GM23338 (cell line): ENCODE results near the gene KIF3B. TPM values are rescaled to one million over a fixed set of nuclear protein-coding genes. Genes with fewer than 3 reads are reported as not detected.

Source experiments
- ATAC-seq: fragments of 200-7000 bp; cut with Tn5 transposase; 3 replicates; pipeline ENCODE4 v1.9.1; 2020
- DNase-seq: peaks from one replicate; pipeline ENCODE4 v3.0.0-alpha.2; 2015; ENCODE audit warnings: low spot score
- H2AFZ ChIP-seq: fragments of 200-600 bp; sonication (generic); 2 replicates; pipeline ENCODE4 v1.8.0; 2016; ENCODE audit warnings: antibody characterized with exemption, mild to moderate bottlenecking, moderate library complexity
- H3F3A ChIP-seq: fragments of 200-600 bp; sonication (generic); replicated peaks from 2 replicates; pipeline ENCODE4 v1.8.0; 2017; ENCODE audit warnings: antibody characterized with exemption, mixed run types, low read depth
- H3K27ac ChIP-seq: fragments of 200-600 bp; sonication (generic); 2 replicates; pipeline ENCODE4 v1.6.1; 2016; ENCODE audit warnings: low read depth
- H3K27me3 ChIP-seq: fragments of 200-600 bp; sonication (generic); 2 replicates; pipeline ENCODE4 v1.8.0; 2016; ENCODE audit warnings: mild to moderate bottlenecking, mixed run types, moderate library complexity; ENCODE audit not compliant: insufficient read depth
- H3K36me3 ChIP-seq: fragments of 200-600 bp; sonication (generic); 2 replicates; pipeline ENCODE4 v1.8.0; 2016; ENCODE audit warnings: mild to moderate bottlenecking; ENCODE audit not compliant: insufficient read depth
- H3K4me1 ChIP-seq: fragments of 200-600 bp; sonication (generic); 2 replicates; pipeline ENCODE4 v1.8.0; 2016; ENCODE audit warnings: mild to moderate bottlenecking, moderate library complexity; ENCODE audit not compliant: insufficient read depth
- H3K4me2 ChIP-seq: fragments of 200-600 bp; sonication (generic); 2 replicates; pipeline ENCODE4 v1.7.1; 2017; ENCODE audit warnings: mixed run types
- H3K4me3 ChIP-seq: fragments of 200-600 bp; sonication (generic); 2 replicates; pipeline ENCODE4 v1.6.1; 2016; ENCODE audit warnings: mixed run types
- H3K79me2 ChIP-seq: fragments of 200-600 bp; sonication (generic); replicated peaks from 2 replicates; pipeline ENCODE4 v1.8.0; 2017; ENCODE audit warnings: mild to moderate bottlenecking; ENCODE audit not compliant: insufficient read depth
- H3K9me2 ChIP-seq: fragments of 200-600 bp; sonication (generic); 2 replicates; pipeline ENCODE4 v1.8.0; 2017; ENCODE audit not compliant: insufficient read depth
- H4K20me1 ChIP-seq: fragments of 200-600 bp; sonication (generic); replicated peaks from 2 replicates; pipeline ENCODE4 v1.8.0; 2017; ENCODE audit warnings: mild to moderate bottlenecking; ENCODE audit not compliant: insufficient read depth
- H3K27ac Mint-ChIP-seq: 2 replicates; pipeline ENCODE4 v1.8.0; 2020; ENCODE audit warnings: inconsistent platforms, mild to moderate bottlenecking, moderate library complexity, mixed read lengths
- H3K27me3 Mint-ChIP-seq: 3 replicates; pipeline ENCODE4 v1.8.0; 2022; ENCODE audit warnings: low read depth, mild to moderate bottlenecking, moderate library complexity, mixed read lengths, inconsistent platforms; ENCODE audit not compliant: insufficient read depth, poor library complexity
- H3K36me3 Mint-ChIP-seq: 3 replicates; pipeline ENCODE4 v1.8.0; 2021; ENCODE audit warnings: low read depth, mild to moderate bottlenecking, inconsistent platforms, moderate library complexity, mixed read lengths
- H3K4me1 Mint-ChIP-seq: 3 replicates; pipeline ENCODE4 v1.8.0; 2020; ENCODE audit warnings: mild to moderate bottlenecking, inconsistent platforms, mixed read lengths
- H3K4me3 Mint-ChIP-seq: 3 replicates; pipeline ENCODE4 v1.8.0; 2021; ENCODE audit warnings: moderate library complexity, mild to moderate bottlenecking, inconsistent platforms, mixed read lengths
- H3K9me3 Mint-ChIP-seq: 3 replicates; pipeline ENCODE4 v1.8.0; 2020; ENCODE audit warnings: moderate library complexity, mild to moderate bottlenecking, inconsistent platforms, mixed read lengths
- NANOG ChIP-seq: IDR thresholded peaks from 2 replicates; pipeline ENCODE4 v1.6.1; 2016; ENCODE audit warnings: antibody characterized with exemption, borderline replicate concordance
- STAT1 ChIP-seq: IDR thresholded peaks from one replicate; pipeline ENCODE4 v1.6.1; 2016; ENCODE audit warnings: antibody characterized with exemption; ENCODE audit not compliant: unreplicated experiment
- polyA plus RNA-seq: library from polyadenylated mRNA; unstranded; fragments of >200 nt; fragmentation: Nextera tagmentation; extraction: Ambion mirVana; gene quantifications from 2 replicates; pipeline ENCODE4 v1.2.1, GENCODE V29; 2016
- total RNA-seq: library from RNA; depleted of rRNA; stranded (reverse); fragments of >200 nt; shearing (Covaris generic); gene quantifications from 2 replicates; pipeline ENCODE4 v1.2.3, GENCODE V29; 2014
- TF ChIP-seq, protein P1 (sequence below): IDR thresholded peaks from one replicate; pipeline ENCODE4 v1.6.1; 2018; ENCODE audit warnings: antibody characterized with exemption; ENCODE audit not compliant: unreplicated experiment
- TF ChIP-seq, protein P2 (sequence below): fragments of 250-450 bp; sonication (Bioruptor Pico); IDR thresholded peaks from 2 replicates; pipeline ENCODE4 v1.5.0; 2020; ENCODE audit warnings: mild to moderate bottlenecking, moderate library complexity

KIF3B gene
- total and polyA plus RNA-seq, 2 experiments from 2014 or later, result 6.1 to 22.8 TPM

DNA sequence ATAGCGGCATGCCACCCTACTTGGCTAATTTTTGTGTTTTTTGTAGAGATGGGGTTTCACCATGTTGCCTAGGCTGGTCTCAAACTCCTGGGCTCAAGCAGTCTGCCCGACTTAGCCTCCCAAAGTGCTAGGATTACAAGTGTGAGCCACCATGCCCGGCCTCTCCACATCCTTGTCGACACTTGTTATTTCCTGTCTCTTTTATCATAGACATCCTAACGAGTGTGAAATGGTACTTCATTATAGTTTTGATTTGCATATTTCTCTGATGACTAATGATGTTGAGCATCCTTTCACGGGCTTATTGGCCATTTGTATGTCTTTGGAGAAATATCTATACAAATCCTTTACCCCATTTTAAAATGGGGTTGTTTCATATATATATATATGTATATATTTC, 41.6 kb downstream of the KIF3B start:
- H3K27ac ChIP-seq, result no peak overlapping the region
- Mint-ChIP-seq H3K27ac (no peak overlapping the region), H3K27me3 (no peaks in the 10 kb centered on the region), H3K36me3 (peaks cover 13% of the 10 kb centered on the region), H3K9me3 (no peaks in the 10 kb centered on the region), H3K4me1 (no peaks in the 10 kb centered on the region), H3K4me3 (no peak overlapping the region)
- H3K36me3 ChIP-seq, result peaks cover 9% of the 10 kb centered on the region
- ATAC-seq, result no peak
- H3K4me1 ChIP-seq, result no peaks in the 10 kb centered on the region
- H3F3A ChIP-seq, result peaks cover 6% of the 10 kb centered on the region; the same call in 1 of the 2 replicates
- TF ChIP-seq NANOG (no peak), STAT1 (no peak)
- TF ChIP-seq, protein P1, sequence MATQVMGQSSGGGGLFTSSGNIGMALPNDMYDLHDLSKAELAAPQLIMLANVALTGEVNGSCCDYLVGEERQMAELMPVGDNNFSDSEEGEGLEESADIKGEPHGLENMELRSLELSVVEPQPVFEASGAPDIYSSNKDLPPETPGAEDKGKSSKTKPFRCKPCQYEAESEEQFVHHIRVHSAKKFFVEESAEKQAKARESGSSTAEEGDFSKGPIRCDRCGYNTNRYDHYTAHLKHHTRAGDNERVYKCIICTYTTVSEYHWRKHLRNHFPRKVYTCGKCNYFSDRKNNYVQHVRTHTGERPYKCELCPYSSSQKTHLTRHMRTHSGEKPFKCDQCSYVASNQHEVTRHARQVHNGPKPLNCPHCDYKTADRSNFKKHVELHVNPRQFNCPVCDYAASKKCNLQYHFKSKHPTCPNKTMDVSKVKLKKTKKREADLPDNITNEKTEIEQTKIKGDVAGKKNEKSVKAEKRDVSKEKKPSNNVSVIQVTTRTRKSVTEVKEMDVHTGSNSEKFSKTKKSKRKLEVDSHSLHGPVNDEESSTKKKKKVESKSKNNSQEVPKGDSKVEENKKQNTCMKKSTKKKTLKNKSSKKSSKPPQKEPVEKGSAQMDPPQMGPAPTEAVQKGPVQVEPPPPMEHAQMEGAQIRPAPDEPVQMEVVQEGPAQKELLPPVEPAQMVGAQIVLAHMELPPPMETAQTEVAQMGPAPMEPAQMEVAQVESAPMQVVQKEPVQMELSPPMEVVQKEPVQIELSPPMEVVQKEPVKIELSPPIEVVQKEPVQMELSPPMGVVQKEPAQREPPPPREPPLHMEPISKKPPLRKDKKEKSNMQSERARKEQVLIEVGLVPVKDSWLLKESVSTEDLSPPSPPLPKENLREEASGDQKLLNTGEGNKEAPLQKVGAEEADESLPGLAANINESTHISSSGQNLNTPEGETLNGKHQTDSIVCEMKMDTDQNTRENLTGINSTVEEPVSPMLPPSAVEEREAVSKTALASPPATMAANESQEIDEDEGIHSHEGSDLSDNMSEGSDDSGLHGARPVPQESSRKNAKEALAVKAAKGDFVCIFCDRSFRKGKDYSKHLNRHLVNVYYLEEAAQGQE, result no peak
- TF ChIP-seq, protein P2, sequence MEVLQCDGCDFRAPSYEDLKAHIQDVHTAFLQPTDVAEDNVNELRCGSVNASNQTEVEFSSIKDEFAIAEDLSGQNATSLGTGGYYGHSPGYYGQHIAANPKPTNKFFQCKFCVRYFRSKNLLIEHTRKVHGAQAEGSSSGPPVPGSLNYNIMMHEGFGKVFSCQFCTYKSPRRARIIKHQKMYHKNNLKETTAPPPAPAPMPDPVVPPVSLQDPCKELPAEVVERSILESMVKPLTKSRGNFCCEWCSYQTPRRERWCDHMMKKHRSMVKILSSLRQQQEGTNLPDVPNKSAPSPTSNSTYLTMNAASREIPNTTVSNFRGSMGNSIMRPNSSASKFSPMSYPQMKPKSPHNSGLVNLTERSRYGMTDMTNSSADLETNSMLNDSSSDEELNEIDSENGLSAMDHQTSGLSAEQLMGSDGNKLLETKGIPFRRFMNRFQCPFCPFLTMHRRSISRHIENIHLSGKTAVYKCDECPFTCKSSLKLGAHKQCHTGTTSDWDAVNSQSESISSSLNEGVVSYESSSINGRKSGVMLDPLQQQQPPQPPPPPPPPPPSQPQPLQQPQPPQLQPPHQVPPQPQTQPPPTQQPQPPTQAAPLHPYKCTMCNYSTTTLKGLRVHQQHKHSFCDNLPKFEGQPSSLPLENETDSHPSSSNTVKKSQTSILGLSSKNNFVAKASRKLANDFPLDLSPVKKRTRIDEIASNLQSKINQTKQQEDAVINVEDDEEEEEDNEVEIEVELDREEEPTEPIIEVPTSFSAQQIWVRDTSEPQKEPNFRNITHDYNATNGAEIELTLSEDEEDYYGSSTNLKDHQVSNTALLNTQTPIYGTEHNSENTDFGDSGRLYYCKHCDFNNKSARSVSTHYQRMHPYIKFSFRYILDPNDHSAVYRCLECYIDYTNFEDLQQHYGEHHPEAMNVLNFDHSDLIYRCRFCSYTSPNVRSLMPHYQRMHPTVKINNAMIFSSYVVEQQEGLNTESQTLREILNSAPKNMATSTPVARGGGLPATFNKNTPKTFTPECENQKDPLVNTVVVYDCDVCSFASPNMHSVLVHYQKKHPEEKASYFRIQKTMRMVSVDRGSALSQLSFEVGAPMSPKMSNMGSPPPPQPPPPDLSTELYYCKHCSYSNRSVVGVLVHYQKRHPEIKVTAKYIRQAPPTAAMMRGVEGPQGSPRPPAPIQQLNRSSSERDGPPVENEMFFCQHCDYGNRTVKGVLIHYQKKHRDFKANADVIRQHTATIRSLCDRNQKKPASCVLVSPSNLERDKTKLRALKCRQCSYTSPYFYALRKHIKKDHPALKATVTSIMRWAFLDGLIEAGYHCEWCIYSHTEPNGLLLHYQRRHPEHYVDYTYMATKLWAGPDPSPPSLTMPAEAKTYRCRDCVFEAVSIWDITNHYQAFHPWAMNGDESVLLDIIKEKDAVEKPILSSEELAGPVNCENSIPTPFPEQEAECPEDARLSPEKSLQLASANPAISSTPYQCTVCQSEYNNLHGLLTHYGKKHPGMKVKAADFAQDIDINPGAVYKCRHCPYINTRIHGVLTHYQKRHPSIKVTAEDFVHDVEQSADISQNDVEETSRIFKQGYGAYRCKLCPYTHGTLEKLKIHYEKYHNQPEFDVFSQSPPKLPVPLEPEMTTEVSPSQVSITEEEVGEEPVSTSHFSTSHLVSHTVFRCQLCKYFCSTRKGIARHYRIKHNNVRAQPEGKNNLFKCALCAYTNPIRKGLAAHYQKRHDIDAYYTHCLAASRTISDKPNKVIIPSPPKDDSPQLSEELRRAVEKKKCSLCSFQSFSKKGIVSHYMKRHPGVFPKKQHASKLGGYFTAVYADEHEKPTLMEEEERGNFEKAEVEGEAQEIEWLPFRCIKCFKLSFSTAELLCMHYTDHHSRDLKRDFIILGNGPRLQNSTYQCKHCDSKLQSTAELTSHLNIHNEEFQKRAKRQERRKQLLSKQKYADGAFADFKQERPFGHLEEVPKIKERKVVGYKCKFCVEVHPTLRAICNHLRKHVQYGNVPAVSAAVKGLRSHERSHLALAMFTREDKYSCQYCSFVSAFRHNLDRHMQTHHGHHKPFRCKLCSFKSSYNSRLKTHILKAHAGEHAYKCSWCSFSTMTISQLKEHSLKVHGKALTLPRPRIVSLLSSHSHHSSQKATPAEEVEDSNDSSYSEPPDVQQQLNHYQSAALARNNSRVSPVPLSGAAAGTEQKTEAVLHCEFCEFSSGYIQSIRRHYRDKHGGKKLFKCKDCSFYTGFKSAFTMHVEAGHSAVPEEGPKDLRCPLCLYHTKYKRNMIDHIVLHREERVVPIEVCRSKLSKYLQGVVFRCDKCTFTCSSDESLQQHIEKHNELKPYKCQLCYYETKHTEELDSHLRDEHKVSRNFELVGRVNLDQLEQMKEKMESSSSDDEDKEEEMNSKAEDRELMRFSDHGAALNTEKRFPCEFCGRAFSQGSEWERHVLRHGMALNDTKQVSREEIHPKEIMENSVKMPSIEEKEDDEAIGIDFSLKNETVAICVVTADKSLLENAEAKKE (CRISPR knock-in tag), result no peak
- peaks cover 33% of the 10 kb centered on the region for H4K20me1 ChIP-seq
- H3K79me2 ChIP-seq, result no peaks in the 10 kb centered on the region
- H3K27me3 ChIP-seq, result no peaks in the 10 kb centered on the region
- H3K4me2 ChIP-seq, result no peak overlapping the region
- no peak for DNase-seq
- H3K9me2 ChIP-seq, result no peaks in the 10 kb centered on the region
- no peak overlapping the region for H3K4me3 ChIP-seq
- no peak overlapping the region for H2AFZ ChIP-seq
